ENCODE data around the gene GRAP2. TPM values are rescaled to one million over a fixed set of nuclear protein-coding genes. Genes with fewer than 3 reads are reported as not detected.
"Not testable (repeated sequence)": the region's sequence is repeated elsewhere in the genome, so short reads cannot be mapped to it uniquely, and the experiment has no call there.

GRAP2 gene
- polyA plus RNA-seq, 3 donors: 0.05 to 4.2 (median 0.97) TPM

GRCh38 chr22:39868741-39869140, 32.1 kb upstream of the GRAP2 start:
- no peak overlapping the region for H3K4me2 ChIP-seq (replicated peaks; ENCODE audit: extremely low read depth, low read length, poor library complexity, severe bottlenecking)
- TF ChIP-seq, protein P1, sequence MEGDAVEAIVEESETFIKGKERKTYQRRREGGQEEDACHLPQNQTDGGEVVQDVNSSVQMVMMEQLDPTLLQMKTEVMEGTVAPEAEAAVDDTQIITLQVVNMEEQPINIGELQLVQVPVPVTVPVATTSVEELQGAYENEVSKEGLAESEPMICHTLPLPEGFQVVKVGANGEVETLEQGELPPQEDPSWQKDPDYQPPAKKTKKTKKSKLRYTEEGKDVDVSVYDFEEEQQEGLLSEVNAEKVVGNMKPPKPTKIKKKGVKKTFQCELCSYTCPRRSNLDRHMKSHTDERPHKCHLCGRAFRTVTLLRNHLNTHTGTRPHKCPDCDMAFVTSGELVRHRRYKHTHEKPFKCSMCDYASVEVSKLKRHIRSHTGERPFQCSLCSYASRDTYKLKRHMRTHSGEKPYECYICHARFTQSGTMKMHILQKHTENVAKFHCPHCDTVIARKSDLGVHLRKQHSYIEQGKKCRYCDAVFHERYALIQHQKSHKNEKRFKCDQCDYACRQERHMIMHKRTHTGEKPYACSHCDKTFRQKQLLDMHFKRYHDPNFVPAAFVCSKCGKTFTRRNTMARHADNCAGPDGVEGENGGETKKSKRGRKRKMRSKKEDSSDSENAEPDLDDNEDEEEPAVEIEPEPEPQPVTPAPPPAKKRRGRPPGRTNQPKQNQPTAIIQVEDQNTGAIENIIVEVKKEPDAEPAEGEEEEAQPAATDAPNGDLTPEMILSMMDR (IDR thresholded peaks at IDR 0.05): no peak
- no CpG with 5 or more reads among the region's 1 CpG for WGBS (ENCODE audit: insufficient coverage)
- H3K79me2 ChIP-seq (ENCODE audit: insufficient read depth, low read length): no peaks in the 10 kb centered on the region
- no peaks in the 10 kb centered on the region for H3K27me3 ChIP-seq (ENCODE audit: control insufficient read depth in 2 of 2, insufficient read depth in 2 of 2, low read length in 2 of 2)
- H3K4me1 Mint-ChIP-seq: peaks cover 15% of the 10 kb centered on the region
- no peak overlapping the region for H3K4me3 Mint-ChIP-seq
- H3K4me3 ChIP-seq (replicated peaks in 1 of 3; ENCODE audit: low read depth in 2 of 3, low read length in 3 of 3): no peak overlapping the region
- peaks cover 8 to 10% of the 10 kb centered on the region in 2 donors for H3K4me1 ChIP-seq (ENCODE audit: control insufficient read depth in 1 of 2, insufficient read depth in 2 of 2, low read length in 2 of 2)
- no peaks in the 10 kb centered on the region for H3K36me3 Mint-ChIP-seq
- no peaks in the 10 kb centered on the region for H3K36me3 ChIP-seq (replicated peaks in 1 of 2; ENCODE audit: control insufficient read depth in 1 of 2, insufficient read depth in 2 of 2, low read length in 2 of 2)
- no peaks in the 10 kb centered on the region for H4K20me1 ChIP-seq (ENCODE audit: insufficient read depth, low read length)
- H3K27me3 Mint-ChIP-seq (ENCODE audit: low read depth in 3 of 3): peaks cover 0 to 3% (median 2%) of the 10 kb centered on the region in 3 donors
- intact Hi-C loops (cut with micrococcal nuclease): no loop called here
- H2AFZ ChIP-seq (ENCODE audit: insufficient read depth, low read depth, low read length, poor library complexity, severe bottlenecking): no peak overlapping the region
- H3K9me3 Mint-ChIP-seq: peaks cover 0 to 1% (median 0%) of the 10 kb centered on the region in 7 donors
- H3K9ac ChIP-seq (ENCODE audit: insufficient read depth, low read length, poor library complexity, severe bottlenecking): no peak overlapping the region
- DNase-seq: no peak
- no peak overlapping the region for H3K27ac ChIP-seq (ENCODE audit: low read depth in 1 of 2, low read length in 2 of 2)
- no peak overlapping the region for H3K27ac Mint-ChIP-seq
- H3K9me3 ChIP-seq (replicated peaks in 1 of 2; ENCODE audit: control insufficient read depth in 1 of 2, insufficient read depth in 1 of 2, low read length in 2 of 2): no peaks in the 10 kb centered on the region

GRCh38 chr22:39869797-39870196, 31.1 kb upstream of the GRAP2 start:
- H4K20me1 ChIP-seq (ENCODE audit: insufficient read depth, low read length); H3K27ac ChIP-seq (ENCODE audit: low read depth in 1 of 2, low read length in 2 of 2); DNase-seq; H3K9me3 Mint-ChIP-seq; H3K9ac ChIP-seq (ENCODE audit: insufficient read depth, low read length, poor library complexity, severe bottlenecking); H3K36me3 Mint-ChIP-seq; intact Hi-C loops (cut with micrococcal nuclease); H3K36me3 ChIP-seq (replicated peaks in 1 of 2; ENCODE audit: control insufficient read depth in 1 of 2, insufficient read depth in 2 of 2, low read length in 2 of 2); H3K4me2 ChIP-seq (replicated peaks; ENCODE audit: extremely low read depth, low read length, poor library complexity, severe bottlenecking); H3K9me3 ChIP-seq (replicated peaks in 1 of 2; ENCODE audit: control insufficient read depth in 1 of 2, insufficient read depth in 1 of 2, low read length in 2 of 2); H2AFZ ChIP-seq (ENCODE audit: insufficient read depth, low read depth, low read length, poor library complexity, severe bottlenecking); H3K79me2 ChIP-seq (ENCODE audit: insufficient read depth, low read length); H3K4me1 ChIP-seq (ENCODE audit: control insufficient read depth in 1 of 2, insufficient read depth in 2 of 2, low read length in 2 of 2); H3K4me3 ChIP-seq (replicated peaks in 1 of 3; ENCODE audit: low read depth in 2 of 3, low read length in 3 of 3); H3K27me3 Mint-ChIP-seq (ENCODE audit: low read depth in 3 of 3); H3K27me3 ChIP-seq (ENCODE audit: control insufficient read depth in 2 of 2, insufficient read depth in 2 of 2, low read length in 2 of 2); H3K4me3 Mint-ChIP-seq; H3K27ac Mint-ChIP-seq: not testable (repeated sequence)
- peaks cover 15% of the 10 kb centered on the region for H3K4me1 Mint-ChIP-seq
- WGBS (ENCODE audit: insufficient coverage): 86% methylated on average over 1 of the region's 2 CpGs

Measured in CD14-positive monocyte (primary cell).